ACC112 (cell line): Measurements from ENCODE around the gene SCYL3.
"Not testable (repeated sequence)": the region's sequence is repeated elsewhere in the genome, so short reads cannot be mapped to it uniquely, and the experiment has no call there.

Experiments
- H2AFZ ChIP-seq: fragments of 200-600 bp; sonication (generic); one replicate; pipeline ENCODE4 v1.6.0; 2017; ENCODE audit warnings: antibody characterized with exemption, low read length; ENCODE audit not compliant: unreplicated experiment
- H3K27ac ChIP-seq: fragments of 200-600 bp; sonication (generic); 2 replicates; pipeline ENCODE4 v1.5.1; 2014; ENCODE audit warnings: low read depth, mild to moderate bottlenecking, antibody characterized with exemption, low read length, moderate library complexity
- H3K27me3 ChIP-seq: fragments of 200-600 bp; sonication (generic); 2 replicates; pipeline ENCODE4 v1.6.1; 2014; ENCODE audit warnings: mild to moderate bottlenecking, antibody characterized with exemption, low read length, moderate library complexity, mixed read lengths; ENCODE audit not compliant: insufficient read depth
- H3K36me3 ChIP-seq: fragments of 200-600 bp; sonication (generic); 2 replicates; pipeline ENCODE4 v1.6.1; 2016; ENCODE audit warnings: mild to moderate bottlenecking, antibody characterized with exemption, low read length, moderate library complexity, mixed read lengths; ENCODE audit not compliant: insufficient read depth
- H3K4me1 ChIP-seq: fragments of 200-600 bp; sonication (generic); one replicate; pipeline ENCODE4 v1.6.1; 2016; ENCODE audit warnings: low read length, mixed read lengths; ENCODE audit not compliant: insufficient read depth, unreplicated experiment, control insufficient read depth
- H3K4me3 ChIP-seq: fragments of 200-600 bp; sonication (generic); 2 replicates; pipeline ENCODE4 v1.5.1; 2014; ENCODE audit warnings: mild to moderate bottlenecking, low read depth, low read length
- H3K79me2 ChIP-seq: fragments of 200-600 bp; sonication (generic); one replicate; pipeline ENCODE4 v1.6.0; 2016; ENCODE audit warnings: low read length; ENCODE audit not compliant: control insufficient read depth, unreplicated experiment, insufficient read depth

The SCYL3 gene

DNA sequence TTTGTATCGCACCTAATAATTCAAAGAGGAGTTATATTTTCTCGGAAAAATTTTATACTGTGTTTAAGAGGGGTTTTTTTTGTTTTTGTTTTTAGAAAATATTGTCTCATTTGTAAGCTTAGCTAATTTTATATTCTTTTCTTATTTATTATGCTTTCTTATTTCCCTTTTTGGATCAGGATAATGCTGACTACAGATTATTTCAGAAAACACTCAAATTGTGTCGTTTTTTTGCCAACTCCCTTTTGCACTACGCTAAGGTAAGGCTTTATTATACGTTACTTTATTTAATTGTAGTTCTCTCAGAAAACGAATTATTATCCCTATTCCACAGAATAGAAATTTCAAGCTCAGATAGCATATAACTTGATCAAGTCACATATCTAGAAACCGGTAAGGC is 72.2 kb downstream of the SCYL3 start:
- Histone ChIP-seq H3K79me2 (no peaks in the 10 kb centered on the region), H3K27me3 (no peaks in the 10 kb centered on the region), H3K27ac (no peak overlapping the region), H3K36me3 (peaks cover 10% of the 10 kb centered on the region), H3K4me1 (no peaks in the 10 kb centered on the region), H2AFZ (no peak overlapping the region), H3K4me3 (no peak overlapping the region)

DNA sequence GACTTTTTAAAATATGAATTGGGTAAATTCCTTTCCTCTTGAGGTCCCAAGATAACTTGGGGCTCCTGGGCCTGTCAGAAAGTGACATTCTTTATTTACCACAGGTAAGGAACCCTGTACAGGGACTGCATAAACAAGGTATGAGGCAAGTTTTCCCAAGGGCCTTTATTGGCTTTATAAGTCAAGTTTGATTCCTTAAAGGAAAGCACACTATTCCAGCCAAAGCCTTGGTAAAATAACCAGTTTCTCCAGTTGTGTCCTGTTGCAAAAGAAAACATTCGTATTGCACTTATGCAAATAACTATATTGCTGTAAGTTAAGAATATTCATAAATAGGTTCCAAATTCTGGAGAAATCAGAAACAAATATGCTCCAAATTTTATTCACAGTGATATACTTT is 77.1 kb downstream of the SCYL3 start:
- Histone ChIP-seq H3K4me1 (no peaks in the 10 kb centered on the region), H3K27me3 (no peaks in the 10 kb centered on the region), H3K27ac (no peak overlapping the region), H2AFZ (no peak overlapping the region), H3K4me3 (no peak overlapping the region), H3K79me2 (no peaks in the 10 kb centered on the region), H3K36me3 (peaks cover 23% of the 10 kb centered on the region)

DNA sequence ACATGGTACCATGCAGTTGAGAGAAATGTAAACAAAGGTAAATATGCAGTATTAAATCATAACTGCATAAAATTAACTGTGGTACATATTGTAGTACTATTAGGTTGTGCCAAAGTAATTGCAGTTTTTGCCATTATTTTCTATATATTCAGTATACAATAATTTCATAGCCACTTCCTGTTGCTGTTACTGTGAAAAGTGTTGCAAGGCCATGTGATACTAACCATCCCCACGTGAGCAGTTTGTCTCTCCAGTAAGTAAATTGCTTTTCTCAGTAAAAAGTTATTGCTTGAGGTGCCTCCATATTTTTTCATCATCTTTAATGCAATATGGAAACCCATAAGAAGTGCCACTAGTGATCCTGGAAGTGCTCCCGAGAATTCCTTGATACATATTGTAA is 79.4 kb downstream of the SCYL3 start:
- H3K36me3 ChIP-seq: peaks cover 23% of the 10 kb centered on the region
- no peak overlapping the region for H2AFZ ChIP-seq
- no peaks in the 10 kb centered on the region for H3K4me1 ChIP-seq
- H3K27me3 ChIP-seq: no peaks in the 10 kb centered on the region
- H3K79me2 ChIP-seq: no peaks in the 10 kb centered on the region
- H3K27ac ChIP-seq: no peak overlapping the region
- H3K4me3 ChIP-seq: no peak overlapping the region

DNA sequence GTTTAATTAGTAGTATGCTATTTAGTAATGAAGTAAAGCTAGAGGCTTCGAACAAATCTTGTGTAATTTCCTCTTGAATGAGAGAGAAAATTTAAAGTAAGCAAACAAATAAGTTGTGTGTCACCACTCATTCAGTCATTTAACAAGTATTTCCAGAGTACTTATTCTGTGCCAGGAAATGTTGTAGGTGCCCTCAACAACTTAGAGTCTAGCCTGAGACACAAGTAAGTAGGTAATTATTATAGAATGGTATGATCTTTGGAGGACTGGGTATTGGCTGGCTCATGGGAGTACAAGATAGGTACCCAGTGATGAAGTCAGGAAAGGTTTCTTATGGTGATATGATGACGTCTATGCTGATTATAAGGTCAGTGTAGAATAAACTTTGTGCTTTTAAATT is 81.6 kb downstream of the SCYL3 start:
- no peak overlapping the region for H3K27ac ChIP-seq
- no peaks in the 10 kb centered on the region for H3K4me1 ChIP-seq
- peaks cover 18% of the 10 kb centered on the region for H3K36me3 ChIP-seq
- H3K4me3 ChIP-seq: no peak overlapping the region
- H3K27me3 ChIP-seq: no peaks in the 10 kb centered on the region
- no peaks in the 10 kb centered on the region for H3K79me2 ChIP-seq
- no peak overlapping the region for H2AFZ ChIP-seq

GRCh38 chr1:169811418-169812035 is 82.2 kb downstream of the SCYL3 start:
- H3K36me3 ChIP-seq: peaks cover 18% of the 10 kb centered on the region
- not testable (repeated sequence) for H3K4me1 ChIP-seq, H3K27ac ChIP-seq

GRCh38 chr1:169809370-169810095 is 84.2 kb downstream of the SCYL3 start:
- Histone ChIP-seq H2AFZ (no peak overlapping the region), H3K27me3 (no peaks in the 10 kb centered on the region), H3K27ac (no peak overlapping the region), H3K79me2 (no peaks in the 10 kb centered on the region), H3K36me3 (peaks cover 17% of the 10 kb centered on the region), H3K4me1 (no peaks in the 10 kb centered on the region), H3K4me3 (no peak overlapping the region)

More at GRCh38 chr1:169811418-169812035, 82.2 kb downstream of the SCYL3 start:
- not testable (repeated sequence) for H3K27me3 ChIP-seq, H3K4me3 ChIP-seq, H2AFZ ChIP-seq, H3K79me2 ChIP-seq

DNA sequence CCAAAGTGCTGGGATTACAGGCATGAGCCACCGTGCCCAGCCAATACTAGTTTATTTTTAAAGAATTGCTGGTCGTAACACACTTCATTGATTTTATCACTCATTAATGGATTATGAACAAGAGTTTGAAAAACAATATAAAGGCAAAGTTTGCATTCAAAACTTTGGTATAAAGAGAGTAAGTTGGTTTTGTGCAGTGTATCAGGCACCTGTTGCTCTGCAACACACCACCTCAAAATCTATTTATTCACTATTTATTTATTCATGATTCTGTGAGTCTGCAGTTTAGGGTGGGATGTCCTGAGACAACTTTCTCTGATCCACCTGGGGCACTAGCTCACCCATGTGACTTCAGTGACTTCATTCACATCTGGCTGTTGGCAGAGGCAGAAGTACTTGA is 88.8 kb downstream of the SCYL3 start:
- no peaks in the 10 kb centered on the region for H3K4me1 ChIP-seq
- H3K27ac ChIP-seq: no peak overlapping the region
- no peak overlapping the region for H2AFZ ChIP-seq
- H3K79me2 ChIP-seq: peaks cover 2% of the 10 kb centered on the region
- H3K27me3 ChIP-seq: no peaks in the 10 kb centered on the region
- H3K4me3 ChIP-seq: no peak overlapping the region
- no peaks in the 10 kb centered on the region for H3K36me3 ChIP-seq

- Histone ChIP-seq H3K4me1 (no peaks in the 10 kb centered on the region), H3K27ac (no peak overlapping the region), H3K27me3 (no peaks in the 10 kb centered on the region), H3K4me3 (no peak overlapping the region), H3K36me3 (0 out of 2 replicates have a peak, but pooled peaks cover 4% of the 10 kb centered on the region), H2AFZ (no peak overlapping the region), H3K79me2 (peaks cover 8% of the 10 kb centered on the region)
Measured at GRCh38 chr1:169802888-169803287, 90.8 kb downstream of the SCYL3 start.
